Embryonic facial prominence (tissue), 1 donor: Measurements from ENCODE around the gene GLT6D1.
"Not testable (repeated sequence)": the region's sequence is repeated elsewhere in the genome, so short reads cannot be mapped to it uniquely, and the experiment has no call there.

Experiments used
- DNase-seq: peaks from one replicate; pipeline ENCODE4 v3.0.0-alpha.2; 2016; ENCODE audit errors: extremely low spot score

Gene GLT6D1

DNA sequence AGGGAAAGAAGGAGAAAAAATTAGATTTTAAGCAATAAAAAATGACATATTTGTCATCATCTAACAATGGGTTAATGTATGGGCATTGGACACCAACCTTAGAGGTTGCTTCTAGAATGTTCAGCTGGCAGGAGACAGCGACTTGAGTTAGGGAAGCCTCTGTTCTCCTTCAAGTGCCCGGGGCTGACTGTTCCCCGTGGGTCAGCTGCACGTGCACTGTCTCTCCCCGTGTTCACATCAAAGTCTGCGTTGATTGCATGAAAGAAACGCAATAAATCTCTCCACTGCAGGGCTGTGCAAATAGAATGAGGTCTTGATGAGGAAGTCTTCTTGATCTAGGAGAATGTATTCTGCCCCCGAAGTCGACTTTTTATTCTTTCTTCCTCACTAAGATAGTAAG, at the start of gene GLT6D1:
TSS of gene GLT6D1 (minus strand) at position 345 of the 400 bp plus-strand sequence. CDS start 353 bp downstream, outside the sequence.
- DNase-seq: no peak

DNA sequence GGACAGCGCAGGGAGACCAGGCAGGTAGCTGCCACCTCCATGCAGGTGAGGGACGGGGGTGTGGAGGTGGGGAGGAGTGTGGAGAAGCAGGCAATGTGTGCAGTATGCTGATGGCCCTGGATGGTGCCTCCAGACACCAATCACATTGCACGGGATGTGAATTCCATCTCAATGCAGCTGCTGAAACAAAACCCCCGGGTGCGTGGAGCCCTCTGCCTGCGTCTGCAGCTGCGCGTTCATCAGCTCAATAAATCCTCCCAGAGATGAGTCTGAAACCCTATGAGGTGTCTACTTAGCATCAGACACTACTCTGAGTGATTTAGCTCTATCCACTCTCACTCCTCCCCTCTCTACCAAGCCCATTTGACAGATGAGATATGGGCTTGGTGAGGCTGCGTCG, 49.7 kb upstream of the GLT6D1 start:
- no peak for DNase-seq

DNA sequence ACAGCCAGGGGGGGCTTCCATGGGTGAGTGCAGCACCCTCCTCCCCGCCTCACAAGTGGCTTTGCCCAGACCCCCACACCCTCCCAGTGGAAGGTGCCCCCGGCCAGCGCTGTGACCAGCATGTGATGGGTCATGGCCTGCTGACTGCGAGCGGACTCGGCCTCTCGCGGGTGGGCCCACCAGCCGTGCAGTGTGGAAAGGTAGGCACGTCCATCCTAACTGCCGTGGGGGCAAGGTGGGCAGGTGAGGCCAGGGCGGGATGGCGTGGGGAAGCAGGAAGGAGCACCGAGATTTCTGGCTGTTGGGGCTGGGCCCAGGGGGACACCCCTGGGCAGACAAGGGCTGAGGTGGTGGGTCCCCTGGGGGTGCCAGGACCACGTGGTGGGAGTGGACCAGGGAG, 47.9 kb upstream of the GLT6D1 start:
- DNase-seq: no peak

DNA sequence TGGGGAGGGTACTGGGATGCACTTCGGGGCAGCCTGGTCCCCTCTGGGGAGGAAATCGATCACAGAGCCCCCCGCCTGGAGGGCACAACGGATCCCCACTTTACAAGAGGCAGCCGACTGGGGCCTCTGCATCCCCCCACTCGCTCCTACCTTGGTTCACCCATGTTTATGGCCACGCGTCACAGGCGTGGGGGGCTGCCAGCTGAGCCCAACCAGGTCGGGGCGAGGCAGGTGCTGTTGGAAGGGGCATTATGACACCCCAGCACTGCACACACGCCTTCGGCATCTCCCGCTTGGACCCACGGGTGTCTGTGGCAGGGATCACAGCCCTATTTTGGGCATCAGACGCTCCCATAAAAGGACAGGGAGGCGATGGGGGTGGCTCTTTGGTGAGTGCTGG, 45.4 kb upstream of the GLT6D1 start:
- DNase-seq: no peak

GRCh38 chr9:135683401-135684034, 44.2 kb upstream of the GLT6D1 start:
- no peak for DNase-seq

GRCh38 chr9:135681161-135681560, 41.8 kb upstream of the GLT6D1 start:
- DNase-seq: no peak

DNA sequence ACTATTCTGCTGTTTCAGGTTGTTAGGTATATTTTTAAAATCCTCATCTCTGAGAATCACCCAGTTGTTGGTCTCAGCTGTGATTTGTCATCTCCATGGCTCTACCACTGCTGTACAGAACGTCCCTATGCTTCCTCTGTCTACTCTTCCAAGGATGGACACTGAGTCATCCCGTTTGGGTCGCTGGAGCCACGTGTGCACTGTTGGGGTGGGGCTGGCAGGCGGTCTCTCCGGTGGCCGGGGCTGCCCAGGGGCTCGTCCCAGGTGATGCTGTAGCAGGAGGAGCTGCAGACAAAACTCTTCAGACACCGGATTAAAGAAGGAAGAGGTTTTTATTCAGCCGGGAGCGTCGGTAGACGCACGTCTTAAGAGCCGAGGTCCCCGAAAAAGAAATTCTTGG, 40.7 kb upstream of the GLT6D1 start:
- DNase-seq: no peak

DNA sequence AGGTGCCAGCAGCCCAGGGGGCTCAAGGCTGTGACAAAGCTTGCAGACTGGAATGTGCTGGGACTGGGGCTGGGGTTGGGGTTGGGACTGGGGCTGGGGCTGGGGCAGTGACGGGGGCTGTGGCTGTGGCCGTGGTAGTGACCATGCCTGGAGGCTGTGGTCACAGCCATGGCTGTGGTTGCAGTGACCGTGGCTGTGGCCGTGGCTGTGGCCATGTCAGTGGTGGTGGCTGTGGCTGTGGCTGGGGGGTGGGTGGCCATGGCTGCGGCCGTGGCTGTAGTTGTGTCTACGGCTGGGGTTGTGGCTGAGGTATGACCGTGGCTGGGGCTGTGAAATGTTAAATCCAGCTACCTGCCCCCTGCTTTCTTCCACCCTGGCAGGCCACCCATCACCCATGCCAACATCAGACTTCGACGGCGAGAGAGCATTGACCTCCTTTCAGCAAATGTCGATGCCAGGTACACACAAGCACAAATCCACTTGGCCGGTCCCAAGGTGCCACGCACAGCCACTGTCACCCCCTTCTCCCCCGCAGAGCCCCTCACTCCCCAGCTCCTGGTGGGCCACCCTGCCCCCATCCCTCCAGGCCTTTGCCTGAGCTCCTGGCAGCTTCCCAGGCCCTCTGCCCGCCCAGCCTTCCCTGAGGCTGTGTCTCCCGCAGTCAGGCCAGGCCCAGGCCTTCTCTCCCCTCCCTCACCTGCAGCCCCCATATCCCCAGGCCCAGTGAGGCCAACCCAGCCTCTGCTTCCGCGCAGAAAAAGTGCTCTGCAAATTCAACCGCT, 39.1 kb upstream of the GLT6D1 start:
- no peak for DNase-seq

GRCh38 chr9:135677641-135678168, 38.4 kb upstream of the GLT6D1 start:
- DNase-seq: no peak

DNA sequence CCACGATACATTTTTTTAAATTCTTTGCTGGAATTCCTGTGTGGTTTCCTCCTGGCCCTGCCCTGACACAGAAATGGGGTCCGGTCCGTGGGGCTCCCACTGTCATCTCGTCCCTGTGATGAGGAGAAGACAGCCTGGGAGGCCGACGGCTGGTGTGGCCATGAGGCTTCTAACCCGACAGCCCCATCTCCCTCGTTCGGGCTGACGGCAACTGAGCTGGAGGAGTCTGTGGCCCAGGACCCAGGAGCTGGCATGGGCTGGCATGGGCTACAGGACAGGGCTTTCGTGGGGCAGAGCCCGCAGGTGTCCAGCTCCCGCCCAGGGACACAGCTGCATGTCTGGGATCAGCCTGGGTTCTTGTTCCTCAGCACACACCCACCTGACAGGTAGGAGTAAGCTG, 37.6 kb upstream of the GLT6D1 start:
- no peak for DNase-seq

- DNase-seq: no peak
Observed at GRCh38 chr9:135674977-135675376, 35.6 kb upstream of the GLT6D1 start.

GRCh38 chr9:135673941-135674340, 34.6 kb upstream of the GLT6D1 start:
- DNase-seq: no peak

DNA sequence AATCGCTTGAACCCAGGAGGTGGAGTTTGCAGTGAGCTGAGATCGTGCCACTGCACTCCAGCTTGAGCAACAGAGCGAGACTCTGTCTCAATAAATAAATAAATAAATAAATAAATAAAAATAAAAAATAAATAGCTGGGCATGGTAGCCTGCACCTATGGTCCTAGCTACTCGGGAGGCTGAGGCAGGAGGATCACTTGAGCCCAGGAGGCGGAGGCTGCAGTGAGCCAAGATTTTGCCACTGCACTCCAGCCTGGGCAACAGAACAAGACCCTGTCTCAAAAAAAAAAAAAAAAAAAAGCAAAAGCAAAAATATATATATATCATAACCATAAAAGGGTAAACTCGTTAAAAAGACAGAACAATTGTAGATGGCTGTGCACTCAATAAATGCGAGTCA, 33.4 kb upstream of the GLT6D1 start:
- DNase-seq: not testable (repeated sequence)

- no peak for DNase-seq
Observed at GRCh38 chr9:135671591-135672041, 32.3 kb upstream of the GLT6D1 start.

GRCh38 chr9:135670721-135671590, 31.6 kb upstream of the GLT6D1 start:
- no peak for DNase-seq

DNA sequence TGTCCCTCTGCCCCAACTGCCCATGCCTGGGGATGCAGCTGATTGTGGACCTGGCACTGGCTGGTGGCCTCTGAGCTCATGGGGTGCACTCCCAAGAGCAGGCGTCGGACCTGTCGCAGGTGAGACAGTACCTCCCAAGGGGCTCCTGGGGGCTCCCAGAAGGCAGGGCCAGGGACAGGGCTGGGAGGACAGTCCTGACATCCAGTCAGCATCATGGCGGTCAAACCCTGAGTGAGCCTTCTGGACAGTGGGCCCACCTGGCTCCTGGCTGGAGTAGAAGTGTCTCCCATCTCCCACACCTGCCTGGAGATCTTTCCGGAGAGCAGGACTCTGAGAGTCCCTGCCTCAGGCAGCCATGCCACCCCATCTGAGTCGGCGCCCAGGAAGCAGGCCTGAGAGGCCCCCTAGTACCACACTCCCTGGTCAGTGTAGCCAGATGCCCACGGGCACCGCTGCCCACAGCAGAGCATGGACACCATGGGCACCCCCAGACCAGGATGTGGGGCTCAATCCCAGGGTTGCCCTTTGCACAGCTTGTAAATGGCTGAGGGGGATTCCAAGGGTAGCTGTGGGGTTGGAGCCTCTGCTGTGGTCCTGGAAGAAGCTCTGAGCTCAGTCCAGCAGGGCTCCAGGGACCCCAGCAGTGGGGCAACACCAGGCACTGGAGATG, 30.4 kb upstream of the GLT6D1 start:
- DNase-seq: no peak

GRCh38 chr9:135669018-135669417, 29.7 kb upstream of the GLT6D1 start:
- not testable (repeated sequence) for DNase-seq

DNA sequence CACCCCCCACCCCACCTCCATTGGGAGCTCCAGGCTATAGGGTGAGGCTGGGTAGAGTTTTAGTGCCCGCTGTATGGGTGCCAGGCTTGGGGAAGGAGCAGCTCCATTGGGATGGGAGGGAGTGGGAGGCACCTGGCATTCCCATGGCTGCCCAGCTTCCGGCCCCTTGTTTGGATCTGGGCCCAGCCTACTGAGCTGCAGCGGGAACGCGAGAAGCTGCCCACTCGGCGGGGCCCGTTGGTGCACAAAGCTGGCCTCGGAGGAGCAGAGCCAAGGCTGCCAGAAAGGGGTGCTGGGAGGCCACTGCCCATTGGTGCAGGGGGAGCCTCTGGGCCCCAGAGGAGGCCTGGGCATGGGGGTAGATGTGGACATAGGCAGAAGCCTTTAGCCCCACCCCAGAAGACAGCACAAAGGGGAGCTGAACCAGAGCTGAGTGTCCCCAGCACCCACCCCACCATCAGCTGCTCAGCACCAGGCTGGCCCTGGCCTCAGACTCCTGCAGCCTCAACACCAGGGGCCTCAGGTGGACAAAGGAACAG, 28.2 kb upstream of the GLT6D1 start:
- no peak for DNase-seq

- no peak for DNase-seq
Observed at GRCh38 chr9:135666534-135667462, 27.5 kb upstream of the GLT6D1 start.

GRCh38 chr9:135665795-135666189, 26.5 kb upstream of the GLT6D1 start:
- no peak for DNase-seq
